SK-N-MC (cell line): ENCODE measurements around the gene MDP1.
"Not testable (repeated sequence)": the region's sequence is repeated elsewhere in the genome, so short reads cannot be mapped to it uniquely, and the experiment has no call there.

ENCODE experiments used
- EZH2 ChIP-seq: fragments of 200-600 bp; sonication (generic); IDR thresholded peaks from one replicate; pipeline ENCODE4 v1.6.1; 2017; ENCODE audit warnings: antibody characterized with exemption
- FOXP2 ChIP-seq: optimal IDR thresholded peaks from 2 replicates; pipeline ENCODE3; 2011; ENCODE audit warnings: mild to moderate bottlenecking, moderate library complexity; ENCODE audit not compliant: insufficient read depth; ENCODE audit errors: extremely low read length, control extremely low read depth
- POLR2AphosphoS5 ChIP-seq: IDR thresholded peaks from 2 replicates; pipeline ENCODE4 v1.6.1; 2012; ENCODE audit warnings: mild to moderate bottlenecking, low read depth, low read length, borderline replicate concordance

DNA sequence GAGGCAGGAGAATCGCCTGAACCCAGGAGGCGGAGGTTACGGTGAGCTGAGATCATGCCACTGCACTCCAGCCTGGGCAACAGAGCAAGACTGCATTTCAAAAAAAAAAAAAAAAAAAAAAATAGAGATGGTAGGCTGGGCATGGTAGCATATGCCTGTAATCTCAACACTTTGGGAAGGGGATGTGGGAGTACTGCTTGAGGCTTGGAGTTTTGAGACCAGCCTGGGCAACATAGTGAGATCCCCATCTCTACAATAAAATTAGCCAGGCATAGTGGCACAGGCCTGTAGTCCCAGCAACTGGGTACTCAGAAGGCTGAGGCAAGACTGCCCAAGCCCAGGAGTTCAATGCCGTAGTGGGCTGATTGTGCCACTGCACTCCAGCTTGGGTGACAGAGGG, 7.1 kb upstream of the MDP1 start:
- TF ChIP-seq FOXP2, POLR2AphosphoS5, EZH2: not testable (repeated sequence)
